HG03521 (cell line): ENCODE measurements around the gene RETSAT.
"Not testable (repeated sequence)": the region's sequence is repeated elsewhere in the genome, so short reads cannot be mapped to it uniquely, and the experiment has no call there.

Source experiments
- ATAC-seq: cut with Tn5 transposase; IDR thresholded peaks from one replicate; pipeline ENCODE4 v1.9.1; 2021; ENCODE audit warnings: mild to moderate bottlenecking, moderate library complexity; ENCODE audit not compliant: unreplicated experiment

RETSAT gene

DNA sequence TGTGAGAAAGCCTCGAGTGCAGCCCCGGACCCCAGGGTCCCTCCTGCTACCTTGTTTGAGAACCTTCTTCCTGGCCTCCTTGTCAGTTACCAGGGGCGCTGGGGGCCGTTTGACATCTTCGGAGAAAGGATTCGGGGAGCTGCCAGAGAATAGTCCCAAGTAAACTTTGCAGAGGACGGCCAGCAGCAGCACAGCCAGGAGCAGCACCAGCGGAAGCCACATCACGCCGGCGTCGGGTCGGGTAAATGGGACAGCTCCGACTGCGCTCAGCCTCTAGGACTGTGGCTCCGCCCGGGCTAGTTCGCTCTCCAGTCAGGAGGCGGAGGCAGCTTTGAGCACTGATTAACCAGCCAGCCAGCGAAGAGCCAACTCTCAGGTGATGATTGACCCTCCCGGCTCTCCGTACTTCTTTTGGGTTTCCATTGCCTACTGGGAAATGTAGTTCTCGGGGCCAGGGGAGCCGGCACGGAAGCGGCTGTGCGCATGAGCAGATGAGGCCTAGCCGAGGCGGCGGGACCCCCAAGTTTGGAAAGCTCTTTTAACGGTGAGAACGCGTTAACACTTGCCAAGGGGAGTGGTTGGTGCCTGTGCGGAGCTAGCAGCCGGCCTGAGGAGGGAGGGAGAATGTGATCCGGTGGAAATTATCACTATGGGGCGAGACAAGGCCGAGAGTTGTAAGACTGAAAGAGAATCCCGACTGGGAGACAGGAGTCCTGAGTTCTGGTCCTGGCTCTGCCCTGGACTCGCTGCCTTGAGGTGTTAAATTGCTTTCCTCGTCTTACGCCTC is at the start of gene RETSAT, which contains the start of gene ELMOD3:
Gene RETSAT (minus strand): TSS at position 243 of the 787 bp plus-strand sequence. CDS start 21 bp downstream, at position 222.
Gene ELMOD3 (plus strand): TSS at position 484 of the 787 bp plus-strand sequence. CDS start 2,430 bp downstream, outside the sequence.
- peak; percentile 97 for ATAC-seq

GRCh38 chr2:85401844-85402243 is 47.5 kb upstream of the RETSAT start:
- ATAC-seq = no peak

GRCh38 chr2:85401464-85401805 is 47.1 kb upstream of the RETSAT start:
- no peak for ATAC-seq

DNA sequence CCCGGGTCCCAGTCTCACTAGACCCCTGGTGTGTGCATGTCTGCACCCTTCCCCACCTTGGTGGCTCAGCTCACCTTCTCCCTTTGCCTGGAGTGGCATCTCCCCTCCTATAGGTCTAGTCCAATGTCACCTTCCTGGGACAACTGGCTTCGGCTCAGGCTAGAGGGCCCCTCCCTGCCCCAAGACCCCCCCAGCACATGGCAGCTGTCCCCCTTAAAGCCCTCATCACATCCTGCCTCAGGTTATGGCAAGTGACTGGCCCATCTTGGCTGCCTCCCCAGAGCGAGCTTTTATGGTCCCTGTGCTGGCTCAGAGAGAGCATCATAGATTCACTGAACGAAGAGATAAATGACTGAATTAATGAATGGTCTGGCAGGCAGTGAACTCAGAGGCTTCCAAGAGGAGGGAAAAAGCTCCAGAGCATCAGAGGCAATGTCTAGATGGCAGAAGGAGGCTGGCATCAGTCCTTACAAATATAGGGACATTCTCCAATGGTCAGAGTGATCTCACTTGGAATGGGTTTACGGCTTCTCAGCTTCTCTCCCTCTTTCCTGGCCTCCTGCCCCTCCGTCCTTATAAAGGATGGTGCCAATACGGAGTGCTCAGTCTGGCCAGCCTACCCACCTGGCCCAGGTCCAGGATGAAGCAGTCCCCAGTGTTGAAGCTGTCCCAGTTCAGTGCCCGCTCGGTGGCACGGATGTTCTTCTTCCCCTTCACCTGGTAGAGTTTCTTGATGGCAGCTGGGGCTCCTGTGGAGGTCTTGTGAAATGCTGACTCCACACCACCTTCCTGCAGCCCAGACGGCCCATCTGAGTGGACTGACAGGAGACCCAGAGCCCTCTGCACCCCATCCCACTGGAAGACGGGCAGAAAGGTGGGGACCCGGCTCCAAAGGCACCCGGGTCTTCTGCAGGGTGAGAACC is 46.5 kb upstream of the RETSAT start:
- ATAC-seq = no peak

- no peak for ATAC-seq
Observed at GRCh38 chr2:85400023-85400422, 45.7 kb upstream of the RETSAT start.

DNA sequence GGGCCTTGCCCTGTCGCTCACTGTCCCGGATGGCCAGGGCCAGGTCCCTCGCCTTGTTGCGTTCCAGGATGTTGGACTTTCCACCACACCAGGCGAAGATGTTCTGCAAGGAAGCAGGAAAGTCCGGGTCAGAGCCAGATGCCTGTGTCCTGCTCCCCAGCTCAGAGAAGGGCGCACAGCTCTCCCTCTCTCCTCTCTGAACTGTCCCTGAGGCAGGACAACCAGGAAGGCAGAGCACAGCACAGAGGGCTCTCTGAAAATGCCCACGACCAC is 44.8 kb upstream of the RETSAT start:
- ATAC-seq = no peak

DNA sequence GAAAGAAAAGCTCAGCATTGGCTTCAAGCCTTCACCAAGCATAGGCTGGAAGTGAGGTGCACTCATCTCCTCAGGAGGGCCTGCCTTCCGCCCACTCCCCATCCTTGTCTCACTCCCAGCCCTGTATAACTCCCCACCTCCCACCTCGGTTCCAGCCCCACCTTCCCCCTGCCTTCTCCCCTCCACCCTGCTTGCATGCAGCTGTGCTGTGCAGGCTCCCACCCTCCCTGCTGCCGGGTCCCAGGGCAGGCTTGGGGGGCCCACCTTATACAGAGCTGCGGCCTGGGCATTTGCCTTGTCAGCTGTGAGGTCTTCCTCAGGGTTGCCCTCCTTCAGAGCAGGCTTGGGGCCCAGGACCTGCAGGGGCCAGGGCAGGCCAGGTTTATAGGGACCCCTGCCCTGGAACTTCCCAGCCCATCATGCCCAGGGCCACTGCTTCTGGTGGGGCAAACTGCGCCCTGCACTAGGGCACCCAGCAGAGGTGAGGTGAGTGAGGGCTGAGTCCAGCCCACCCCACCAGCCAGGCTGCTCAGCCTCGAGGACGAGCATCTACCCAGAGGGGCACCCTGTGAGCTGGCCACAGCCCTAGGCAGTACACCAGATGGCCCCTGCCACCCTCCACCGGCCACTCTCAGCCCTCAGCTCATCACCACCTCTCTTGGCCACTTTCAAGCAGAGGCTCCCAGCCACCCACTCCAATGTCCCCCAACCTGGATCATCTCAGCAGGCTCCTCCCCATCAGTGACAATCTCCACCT is 44.3 kb upstream of the RETSAT start:
- ATAC-seq = no peak

GRCh38 chr2:85397925-85398331 is 43.6 kb upstream of the RETSAT start:
- no peak for ATAC-seq

- ATAC-seq = no peak
Observed at GRCh38 chr2:85396531-85397470, 42.5 kb upstream of the RETSAT start.

GRCh38 chr2:85395912-85396475 is 41.7 kb upstream of the RETSAT start:
- ATAC-seq = no peak

- ATAC-seq = no peak
Observed at GRCh38 chr2:85394976-85395375, 40.6 kb upstream of the RETSAT start.

DNA sequence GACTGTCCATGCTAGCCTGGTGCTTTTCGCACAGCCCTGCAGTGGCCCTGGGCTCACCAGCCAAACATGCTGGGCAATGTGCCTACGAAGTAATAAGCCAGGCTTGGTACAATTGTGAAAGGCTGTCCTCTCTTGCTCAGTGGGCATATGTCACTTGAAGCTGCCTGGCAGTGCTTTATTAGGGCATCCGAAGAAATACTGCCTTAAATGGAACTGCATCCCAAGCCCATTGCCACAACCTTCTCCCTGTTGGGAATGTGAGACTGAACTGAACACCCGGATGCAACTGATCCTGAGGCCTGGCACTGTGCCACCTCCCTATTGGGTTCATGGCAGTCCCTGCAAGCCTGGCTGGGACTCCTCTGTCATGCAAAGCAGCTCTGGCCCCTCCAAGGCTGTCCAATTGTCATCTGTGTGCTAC is 39.9 kb upstream of the RETSAT start:
- ATAC-seq = no peak

GRCh38 chr2:85393836-85394235 is 39.5 kb upstream of the RETSAT start:
- ATAC-seq = no peak

GRCh38 chr2:85390941-85391669 is 36.8 kb upstream of the RETSAT start:
- no peak for ATAC-seq

GRCh38 chr2:85388878-85389538 is 34.7 kb upstream of the RETSAT start:
- ATAC-seq = no peak

GRCh38 chr2:85387754-85388153 is 33.4 kb upstream of the RETSAT start:
- ATAC-seq = no peak

- ATAC-seq = no peak
Observed at GRCh38 chr2:85385746-85386145, 31.4 kb upstream of the RETSAT start.

- no peak for ATAC-seq
Observed at GRCh38 chr2:85383850-85384249, 29.5 kb upstream of the RETSAT start.

GRCh38 chr2:85383151-85383550 is 28.8 kb upstream of the RETSAT start:
- ATAC-seq = not testable (repeated sequence)
